ENCODE data around the gene DSG3.

Gene DSG3

GRCh38 chr18:31420032-31420431 is 27.5 kb upstream of the DSG3 start:
- Histone ChIP-seq H3K4me3 (ENCODE audit: low read depth, low read length) (no peak overlapping the region), H3K14ac (ENCODE audit: low read length) (no peak overlapping the region), H3K4ac (ENCODE audit: low read depth, low read length) (no peak overlapping the region), H3K18ac (ENCODE audit: low read length) (no peak overlapping the region), H3K79me2 (ENCODE audit: control insufficient read depth, insufficient read depth, low read length, poor library complexity) (no peaks in the 10 kb centered on the region), H3K9me3 (ENCODE audit: insufficient read depth, low read depth, low read length) (no peaks in the 10 kb centered on the region), H4K8ac (ENCODE audit: low read depth, low read length) (no peak overlapping the region), H2AK5ac (ENCODE audit: low read length) (no peak overlapping the region), H2BK12ac (ENCODE audit: low read length) (no peak overlapping the region), H3K23ac (ENCODE audit: low read length) (no peak overlapping the region), H2BK120ac (ENCODE audit: insufficient read depth, low read length, poor library complexity) (no peak overlapping the region), H3K36me3 (ENCODE audit: control insufficient read depth in 1 of 2, insufficient read depth in 2 of 2, low read length in 2 of 2) (no peaks in the 10 kb centered on the region), H3K79me1 (ENCODE audit: low read length) (no peaks in the 10 kb centered on the region), H3K4me1 (ENCODE audit: control insufficient read depth in 1 of 2, insufficient read depth in 2 of 2, low read length in 2 of 2) (no peaks in the 10 kb centered on the region), H4K12ac (ENCODE audit: low read depth, low read length) (no peak overlapping the region), H4K91ac (ENCODE audit: low read depth, low read length) (no peak overlapping the region), H3K27me3 (ENCODE audit: insufficient read depth, low read length) (no peaks in the 10 kb centered on the region), H2AFZ (ENCODE audit: insufficient read depth, low read length, poor library complexity) (no peak overlapping the region), H2BK5ac (ENCODE audit: low read depth, low read length, poor library complexity) (no peak overlapping the region), H3K9ac (ENCODE audit: low read length) (no peak overlapping the region), H3K4me2 (ENCODE audit: low read length) (no peak overlapping the region), H3K27ac (ENCODE audit: low read depth, low read length) (no peak overlapping the region)
- DNase-seq: no peak
- WGBS (ENCODE audit: extremely low coverage, insufficient coverage, insufficient read length): no CpG with 5 or more reads among the region's 6 CpGs

GRCh38 chr18:31420524-31420923 is 27.0 kb upstream of the DSG3 start:
- Histone ChIP-seq H3K27ac (ENCODE audit: low read depth, low read length) (no peak overlapping the region), H2AK5ac (ENCODE audit: low read length) (no peak overlapping the region), H3K27me3 (ENCODE audit: insufficient read depth, low read length) (no peaks in the 10 kb centered on the region), H4K8ac (ENCODE audit: low read depth, low read length) (no peak overlapping the region), H4K12ac (ENCODE audit: low read depth, low read length) (no peak overlapping the region), H3K9me3 (ENCODE audit: insufficient read depth, low read depth, low read length) (no peaks in the 10 kb centered on the region), H4K91ac (ENCODE audit: low read depth, low read length) (no peak overlapping the region), H3K4ac (ENCODE audit: low read depth, low read length) (no peak overlapping the region), H2BK120ac (ENCODE audit: insufficient read depth, low read length, poor library complexity) (no peak overlapping the region), H2BK12ac (ENCODE audit: low read length) (no peak overlapping the region), H3K23ac (ENCODE audit: low read length) (no peak overlapping the region), H3K79me1 (ENCODE audit: low read length) (no peaks in the 10 kb centered on the region), H3K14ac (ENCODE audit: low read length) (no peak overlapping the region), H3K4me1 (ENCODE audit: control insufficient read depth in 1 of 2, insufficient read depth in 2 of 2, low read length in 2 of 2) (no peaks in the 10 kb centered on the region), H3K36me3 (ENCODE audit: control insufficient read depth in 1 of 2, insufficient read depth in 2 of 2, low read length in 2 of 2) (no peaks in the 10 kb centered on the region), H3K9ac (ENCODE audit: low read length) (no peak overlapping the region), H3K18ac (ENCODE audit: low read length) (no peak overlapping the region), H3K79me2 (ENCODE audit: control insufficient read depth, insufficient read depth, low read length, poor library complexity) (no peaks in the 10 kb centered on the region), H2AFZ (ENCODE audit: insufficient read depth, low read length, poor library complexity) (no peak overlapping the region), H3K4me2 (ENCODE audit: low read length) (no peak overlapping the region), H3K4me3 (ENCODE audit: low read depth, low read length) (no peak overlapping the region), H2BK5ac (ENCODE audit: low read depth, low read length, poor library complexity) (no peak overlapping the region)
- no CpG with 5 or more reads among the region's 2 CpGs for WGBS (ENCODE audit: extremely low coverage, insufficient coverage, insufficient read length)
- no peak for DNase-seq

GRCh38 chr18:31424383-31424988 is 23.1 kb upstream of the DSG3 start:
- peaks cover 2% of the 10 kb centered on the region in 2 experiments for H3K4me1 ChIP-seq (ENCODE audit: control insufficient read depth in 1 of 2, insufficient read depth in 2 of 2, low read length in 2 of 2)
- no peak overlapping the region for H2BK5ac ChIP-seq (ENCODE audit: low read depth, low read length, poor library complexity)
- no peaks in the 10 kb centered on the region for H3K27me3 ChIP-seq (ENCODE audit: insufficient read depth, low read length)
- H3K79me1 ChIP-seq (ENCODE audit: low read length): peaks cover 2% of the 10 kb centered on the region
- H3K9ac ChIP-seq (ENCODE audit: low read length): no peak overlapping the region
- H4K12ac ChIP-seq (ENCODE audit: low read depth, low read length): no peak overlapping the region
- H3K79me2 ChIP-seq (ENCODE audit: control insufficient read depth, insufficient read depth, low read length, poor library complexity): no peaks in the 10 kb centered on the region
- no peak overlapping the region for H4K91ac ChIP-seq (ENCODE audit: low read depth, low read length)
- H2AFZ ChIP-seq (ENCODE audit: insufficient read depth, low read length, poor library complexity): no peak overlapping the region
- H2BK120ac ChIP-seq (ENCODE audit: insufficient read depth, low read length, poor library complexity): no peak overlapping the region
- no peak overlapping the region for H3K4me3 ChIP-seq (ENCODE audit: low read depth, low read length)
- peak; percentile 30 to 70 for DNase-seq
- no peak overlapping the region for H2BK12ac ChIP-seq (ENCODE audit: low read length)
- no CpG with 5 or more reads among the region's 7 CpGs for WGBS (ENCODE audit: extremely low coverage, insufficient coverage, insufficient read length)
- no peak overlapping the region for H3K14ac ChIP-seq (ENCODE audit: low read length)
- no peak overlapping the region for H2AK5ac ChIP-seq (ENCODE audit: low read length)
- no peak overlapping the region for H3K4me2 ChIP-seq (ENCODE audit: low read length)
- no peaks in the 10 kb centered on the region for H3K9me3 ChIP-seq (ENCODE audit: insufficient read depth, low read depth, low read length)
- H3K27ac ChIP-seq (ENCODE audit: low read depth, low read length): no peak overlapping the region
- no peak overlapping the region for H4K8ac ChIP-seq (ENCODE audit: low read depth, low read length)
- H3K23ac ChIP-seq (ENCODE audit: low read length): no peak overlapping the region
- H3K36me3 ChIP-seq (ENCODE audit: control insufficient read depth in 1 of 2, insufficient read depth in 2 of 2, low read length in 2 of 2): no peaks in the 10 kb centered on the region
- no peak overlapping the region for H3K18ac ChIP-seq (ENCODE audit: low read length)
- no peak overlapping the region for H3K4ac ChIP-seq (ENCODE audit: low read depth, low read length)

GRCh38 chr18:31426021-31426420 is 21.5 kb upstream of the DSG3 start:
- Histone ChIP-seq H3K4me3 (ENCODE audit: low read depth, low read length) (no peak overlapping the region), H2AK5ac (ENCODE audit: low read length) (no peak overlapping the region), H3K9ac (ENCODE audit: low read length) (no peak overlapping the region), H3K23ac (ENCODE audit: low read length) (no peak overlapping the region), H3K79me1 (ENCODE audit: low read length) (peaks cover 2% of the 10 kb centered on the region), H3K4ac (ENCODE audit: low read depth, low read length) (no peak overlapping the region), H3K4me1 (ENCODE audit: control insufficient read depth in 1 of 2, insufficient read depth in 2 of 2, low read length in 2 of 2) (peaks cover 2% of the 10 kb centered on the region in 2 experiments), H3K9me3 (ENCODE audit: insufficient read depth, low read depth, low read length) (no peaks in the 10 kb centered on the region), H3K36me3 (ENCODE audit: control insufficient read depth in 1 of 2, insufficient read depth in 2 of 2, low read length in 2 of 2) (no peaks in the 10 kb centered on the region), H3K4me2 (ENCODE audit: low read length) (no peak overlapping the region), H3K27ac (ENCODE audit: low read depth, low read length) (no peak overlapping the region), H3K18ac (ENCODE audit: low read length) (no peak overlapping the region), H3K27me3 (ENCODE audit: insufficient read depth, low read length) (no peaks in the 10 kb centered on the region), H4K12ac (ENCODE audit: low read depth, low read length) (no peak overlapping the region), H2BK120ac (ENCODE audit: insufficient read depth, low read length, poor library complexity) (no peak overlapping the region), H4K8ac (ENCODE audit: low read depth, low read length) (no peak overlapping the region), H3K14ac (ENCODE audit: low read length) (no peak overlapping the region), H3K79me2 (ENCODE audit: control insufficient read depth, insufficient read depth, low read length, poor library complexity) (no peaks in the 10 kb centered on the region), H2BK12ac (ENCODE audit: low read length) (no peak overlapping the region), H2AFZ (ENCODE audit: insufficient read depth, low read length, poor library complexity) (no peak overlapping the region), H4K91ac (ENCODE audit: low read depth, low read length) (no peak overlapping the region), H2BK5ac (ENCODE audit: low read depth, low read length, poor library complexity) (no peak overlapping the region)
- DNase-seq: no peak
- WGBS (ENCODE audit: extremely low coverage, insufficient coverage, insufficient read length): no CpG with 5 or more reads among the region's 2 CpGs
